ENCODE measurements around the gene TMEM14A.
A peak's percentile ranks its signal among the peaks of the same experiment; 100 is the strongest.
"Not testable (repeated sequence)": the region's sequence is repeated elsewhere in the genome, so short reads cannot be mapped to it uniquely, and the experiment has no call there.

TMEM14A gene

DNA sequence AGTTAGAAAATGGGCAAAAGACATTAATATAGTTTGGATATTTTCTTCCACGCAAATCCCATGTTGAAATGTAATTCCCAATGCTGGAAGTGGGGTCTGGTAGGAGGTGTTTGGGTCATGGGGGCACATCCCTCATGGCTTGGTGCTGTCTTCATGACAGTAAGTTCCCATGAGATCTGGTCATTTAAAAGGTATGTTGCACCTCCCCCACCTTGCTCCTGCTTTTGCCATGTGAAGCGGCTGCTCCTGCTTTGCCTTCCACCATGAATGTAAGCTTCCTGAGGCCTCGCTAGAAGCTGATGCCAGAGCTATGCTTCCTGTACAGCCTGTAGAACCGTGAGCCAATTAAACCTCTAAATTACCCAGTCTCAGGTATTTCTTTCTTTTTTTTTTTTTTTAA is 16.3 kb upstream of the TMEM14A start:
- 92 to 98% methylated on average over 4 of the region's 4 CpGs for WGBS, 2 experiments
- no peaks in the 10 kb centered on the region for H3K36me3 ChIP-seq (ENCODE audit: control insufficient read depth, insufficient read depth, low read length)
- H3K4me1 ChIP-seq (ENCODE audit: control insufficient read depth, insufficient read depth, low read length), result no peaks in the 10 kb centered on the region
- no peaks in the 10 kb centered on the region for H3K27me3 ChIP-seq (ENCODE audit: control insufficient read depth, insufficient read depth, low read length, poor library complexity, severe bottlenecking)
- no peak overlapping the region for H3K27ac ChIP-seq (ENCODE audit: insufficient read depth, low read depth, low read length, poor library complexity, severe bottlenecking)
- H3K4me3 ChIP-seq (ENCODE audit: insufficient read depth, low read depth, low read length), result no peak overlapping the region
- H3K9me3 ChIP-seq (ENCODE audit: control insufficient read depth, low read length), result no peaks in the 10 kb centered on the region

DNA sequence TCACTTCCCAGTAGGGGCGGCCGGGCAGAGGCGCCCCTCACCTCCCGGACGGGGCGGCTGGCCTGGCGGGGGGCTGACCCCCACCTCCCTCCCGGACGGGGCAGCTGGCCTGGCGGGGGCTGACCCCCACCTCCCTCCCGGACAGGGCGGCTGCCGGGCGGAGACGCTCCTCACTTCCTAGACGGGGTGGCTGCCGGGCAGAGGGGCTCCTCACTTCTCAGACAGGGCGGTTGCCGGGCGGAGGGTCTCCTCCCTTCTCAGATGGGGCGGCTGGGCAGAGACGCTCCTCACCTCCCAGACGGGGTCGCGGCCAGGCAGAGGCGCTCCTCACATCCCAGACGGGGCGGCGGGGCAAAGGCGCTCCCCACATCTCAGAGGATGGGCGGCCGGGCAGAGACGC is 15.0 kb upstream of the TMEM14A start:
- not testable (repeated sequence) for H3K27me3 ChIP-seq (ENCODE audit: control insufficient read depth, insufficient read depth, low read length, poor library complexity, severe bottlenecking); H3K4me3 ChIP-seq (ENCODE audit: insufficient read depth, low read depth, low read length); H3K4me1 ChIP-seq (ENCODE audit: control insufficient read depth, insufficient read depth, low read length); H3K27ac ChIP-seq (ENCODE audit: insufficient read depth, low read depth, low read length, poor library complexity, severe bottlenecking); H3K9me3 ChIP-seq (ENCODE audit: control insufficient read depth, low read length); H3K36me3 ChIP-seq (ENCODE audit: control insufficient read depth, insufficient read depth, low read length)
- 96 to 99% methylated on average over 27 to 30 of the region's 33 CpGs for WGBS, 2 experiments

DNA sequence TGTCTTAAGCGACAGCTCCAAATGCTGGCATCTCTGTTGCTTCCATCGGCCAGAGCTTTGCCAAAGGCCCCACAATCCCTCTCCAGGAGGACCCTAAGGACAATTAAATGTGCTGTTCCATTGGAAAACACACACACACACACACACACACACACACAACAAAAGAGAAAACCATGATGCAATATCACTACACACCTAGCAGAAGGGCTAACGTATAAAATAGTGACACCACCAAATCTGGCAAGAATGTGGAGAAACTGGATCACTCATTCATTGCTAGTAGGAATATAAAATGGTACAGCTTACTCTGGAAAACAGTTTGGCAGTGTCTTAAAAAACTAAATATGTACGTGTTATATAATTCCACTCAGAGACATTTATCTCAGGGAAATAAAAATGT is 13.0 kb upstream of the TMEM14A start:
- no peak overlapping the region for H3K27ac ChIP-seq (ENCODE audit: insufficient read depth, low read depth, low read length, poor library complexity, severe bottlenecking)
- WGBS, 2 experiments, result 92 to 94% methylated on average over 3 of the region's 4 CpGs

DNA sequence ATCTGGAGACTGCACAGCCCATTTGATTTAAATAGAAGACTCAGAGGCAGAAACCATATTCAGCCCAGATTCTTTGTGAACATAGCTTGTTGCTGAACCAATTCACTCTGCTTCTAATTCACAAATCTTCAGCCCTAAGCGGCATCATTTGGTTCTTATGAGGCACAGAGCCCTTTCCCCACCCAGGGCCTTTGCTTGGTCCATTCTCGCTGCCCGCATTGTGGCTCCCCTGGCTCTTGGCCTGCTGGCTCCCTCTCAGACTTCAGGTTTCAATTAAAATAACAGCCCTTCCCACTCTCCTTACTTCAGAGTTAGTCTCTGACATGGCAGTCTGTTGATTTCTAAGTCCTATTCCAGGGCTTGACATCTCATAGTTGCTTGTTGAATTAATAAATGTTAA is 9.4 kb upstream of the TMEM14A start:
- Histone ChIP-seq H3K4me1 (ENCODE audit: control insufficient read depth, insufficient read depth, low read length) (peaks cover 19% of the 10 kb centered on the region), H3K27ac (ENCODE audit: insufficient read depth, low read depth, low read length, poor library complexity, severe bottlenecking) (no peak overlapping the region), H3K9me3 (ENCODE audit: control insufficient read depth, low read length) (no peaks in the 10 kb centered on the region), H3K36me3 (ENCODE audit: control insufficient read depth, insufficient read depth, low read length) (peaks cover 1% of the 10 kb centered on the region), H3K27me3 (ENCODE audit: control insufficient read depth, insufficient read depth, low read length, poor library complexity, severe bottlenecking) (no peaks in the 10 kb centered on the region), H3K4me3 (ENCODE audit: insufficient read depth, low read depth, low read length) (no peak overlapping the region)
- WGBS, 2 experiments, result 87 to 89% methylated on average over 3 of the region's 3 CpGs

More for the DNA sequence above, 13.0 kb upstream of the TMEM14A start:
- Histone ChIP-seq H3K4me3 (ENCODE audit: insufficient read depth, low read depth, low read length) (no peak overlapping the region), H3K36me3 (ENCODE audit: control insufficient read depth, insufficient read depth, low read length) (no peaks in the 10 kb centered on the region), H3K27me3 (ENCODE audit: control insufficient read depth, insufficient read depth, low read length, poor library complexity, severe bottlenecking) (no peaks in the 10 kb centered on the region), H3K9me3 (ENCODE audit: control insufficient read depth, low read length) (no peaks in the 10 kb centered on the region), H3K4me1 (ENCODE audit: control insufficient read depth, insufficient read depth, low read length) (no peaks in the 10 kb centered on the region)

DNA sequence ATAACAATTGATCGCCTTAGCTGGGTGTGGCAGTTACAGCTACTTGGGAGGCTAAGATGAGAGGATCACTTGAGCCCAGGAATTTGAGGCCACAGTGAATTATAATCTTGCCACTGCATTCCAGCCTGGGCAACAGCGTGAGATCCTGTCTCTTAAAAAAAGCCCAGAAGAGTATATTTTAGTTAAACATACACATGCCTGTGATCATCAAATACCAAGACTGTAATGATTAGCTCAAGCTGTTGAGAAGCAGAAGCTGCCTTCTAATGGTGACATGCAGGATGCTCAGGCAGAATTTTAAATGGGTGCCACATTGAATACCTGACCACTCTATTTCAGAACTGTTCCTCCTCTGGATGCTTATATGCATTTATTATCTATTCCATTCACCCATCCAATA is 8.9 kb upstream of the TMEM14A start:
- WGBS, 2 experiments, result 72 to 99% methylated on average over 2 of the region's 2 CpGs
- H3K27ac ChIP-seq (ENCODE audit: insufficient read depth, low read depth, low read length, poor library complexity, severe bottlenecking), result no peak overlapping the region
- H3K9me3 ChIP-seq (ENCODE audit: control insufficient read depth, low read length), result no peaks in the 10 kb centered on the region

DNA sequence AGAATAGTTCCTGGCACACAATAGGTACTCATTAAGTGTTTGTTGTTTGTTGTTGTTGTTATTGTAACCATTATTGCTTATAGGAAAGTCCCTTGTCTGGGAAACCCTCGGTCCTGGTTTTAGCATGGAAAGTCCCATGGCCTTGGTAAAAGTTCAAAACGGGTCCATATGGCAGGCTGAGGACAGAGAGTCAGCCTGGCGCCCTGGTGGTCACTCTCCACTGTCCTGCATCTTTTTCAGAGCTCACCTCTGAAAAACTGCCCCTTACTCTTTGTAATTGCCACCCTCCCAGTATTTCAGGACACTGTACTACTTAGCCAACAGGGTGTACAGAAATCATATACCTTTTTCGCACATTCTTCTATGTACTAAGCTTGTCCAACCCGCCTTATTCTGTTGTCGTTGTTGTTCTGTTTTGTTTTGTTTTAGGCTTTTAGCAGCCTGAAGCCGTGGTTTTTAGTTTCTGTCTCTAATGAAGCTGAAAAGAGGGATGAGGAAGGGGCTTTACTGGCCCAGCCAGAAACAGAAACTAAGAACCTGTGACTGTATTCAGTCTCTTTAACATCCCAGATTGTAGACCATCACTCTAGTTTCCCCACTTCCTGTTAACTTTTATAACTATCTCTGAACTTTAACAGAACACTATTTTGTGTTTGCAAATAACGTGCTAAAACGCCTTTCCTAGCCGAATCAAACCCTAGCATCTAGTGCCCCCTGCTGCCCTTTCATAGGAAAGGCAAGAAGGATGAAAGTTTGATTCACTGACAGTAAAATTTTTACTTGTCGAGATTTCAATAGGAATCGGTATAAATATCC is 7.6 kb upstream of the TMEM14A start:
- peak overlapping the region; percentile 63 for H3K4me3 ChIP-seq (ENCODE audit: insufficient read depth, low read depth, low read length)
- no peaks in the 10 kb centered on the region for H3K27me3 ChIP-seq (ENCODE audit: control insufficient read depth, insufficient read depth, low read length, poor library complexity, severe bottlenecking)
- no peak overlapping the region for H3K27ac ChIP-seq (ENCODE audit: insufficient read depth, low read depth, low read length, poor library complexity, severe bottlenecking)
- H3K36me3 ChIP-seq (ENCODE audit: control insufficient read depth, insufficient read depth, low read length), result peaks cover 12% of the 10 kb centered on the region
- 31 to 38% methylated on average over 9 to 12 of the region's 12 CpGs for WGBS, 2 experiments
- H3K9me3 ChIP-seq (ENCODE audit: control insufficient read depth, low read length), result no peaks in the 10 kb centered on the region
- H3K4me1 ChIP-seq (ENCODE audit: control insufficient read depth, insufficient read depth, low read length), result peaks cover 19% of the 10 kb centered on the region

More for the DNA sequence above, 8.9 kb upstream of the TMEM14A start:
- Histone ChIP-seq H3K27me3 (ENCODE audit: control insufficient read depth, insufficient read depth, low read length, poor library complexity, severe bottlenecking) (no peaks in the 10 kb centered on the region), H3K4me1 (ENCODE audit: control insufficient read depth, insufficient read depth, low read length) (peaks cover 19% of the 10 kb centered on the region), H3K36me3 (ENCODE audit: control insufficient read depth, insufficient read depth, low read length) (peaks cover 6% of the 10 kb centered on the region), H3K4me3 (ENCODE audit: insufficient read depth, low read depth, low read length) (no peak overlapping the region)

DNA sequence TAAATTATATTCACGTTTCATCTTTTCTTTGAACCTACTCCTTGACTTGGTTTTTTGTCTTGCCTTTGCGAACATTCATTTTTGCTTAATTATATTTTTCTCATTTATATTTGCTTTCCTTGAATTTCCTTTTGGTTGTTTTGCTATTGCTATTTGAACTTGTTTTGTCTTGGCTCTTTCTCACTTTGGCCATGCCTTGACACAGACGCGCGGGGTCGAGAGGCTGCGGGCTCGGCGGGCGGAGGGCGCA is 7.1 kb upstream of the TMEM14A start:
- WGBS, 2 experiments, result 0% methylated on average over 9 to 10 of the region's 11 CpGs

DNA sequence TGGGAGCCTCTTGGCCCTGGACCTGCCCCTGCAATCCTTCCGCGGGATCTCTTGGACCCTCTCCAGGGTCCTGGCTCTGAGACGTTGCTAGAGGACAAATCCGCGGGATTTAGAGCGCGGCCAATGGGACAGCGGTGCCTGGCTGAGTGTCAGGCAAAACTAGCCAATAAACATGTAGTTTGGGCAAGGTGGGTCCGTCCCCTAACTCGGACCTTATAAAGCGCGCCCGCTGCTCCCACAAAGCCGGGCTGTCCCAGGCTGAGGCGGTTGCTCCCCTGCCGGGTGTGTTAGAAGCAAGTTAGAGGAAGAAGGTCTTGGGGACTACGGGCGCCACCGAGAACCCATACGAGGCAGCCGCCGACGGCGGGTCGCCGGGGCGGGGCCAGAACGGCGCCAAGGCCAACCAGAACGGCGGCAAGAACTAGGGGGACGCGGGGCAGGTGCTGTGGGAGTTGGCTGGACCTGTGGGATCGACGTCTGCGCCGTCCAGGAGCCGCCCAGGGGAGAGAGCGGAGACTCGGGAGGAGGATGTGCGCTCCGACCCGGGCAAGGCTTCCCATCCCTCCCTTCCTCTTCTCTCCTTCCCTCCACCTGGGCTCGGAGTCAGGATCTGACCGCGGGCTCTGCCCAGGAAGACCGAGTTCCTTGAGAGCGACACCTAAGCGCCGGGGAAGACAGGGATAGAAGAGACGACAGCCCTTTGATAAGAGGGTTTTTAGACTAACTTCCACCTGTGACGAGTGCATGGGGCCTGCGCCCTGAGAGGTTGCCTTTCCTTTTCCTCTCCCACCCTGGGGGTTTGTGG is 6.5 kb upstream of the TMEM14A start:
- Histone ChIP-seq H3K27ac (ENCODE audit: insufficient read depth, low read depth, low read length, poor library complexity, severe bottlenecking) (no peak overlapping the region), H3K36me3 (ENCODE audit: control insufficient read depth, insufficient read depth, low read length) (peaks cover 12% of the 10 kb centered on the region), H3K4me1 (ENCODE audit: control insufficient read depth, insufficient read depth, low read length) (peaks cover 19% of the 10 kb centered on the region), H3K4me3 (ENCODE audit: insufficient read depth, low read depth, low read length) (peak overlapping the region; percentile 63), H3K27me3 (ENCODE audit: control insufficient read depth, insufficient read depth, low read length, poor library complexity, severe bottlenecking) (no peaks in the 10 kb centered on the region), H3K9me3 (ENCODE audit: control insufficient read depth, low read length) (no peaks in the 10 kb centered on the region)
- WGBS, 2 experiments, result 2% methylated on average over 53 of the region's 53 CpGs

More for the DNA sequence above, 7.1 kb upstream of the TMEM14A start:
- Histone ChIP-seq H3K27me3 (ENCODE audit: control insufficient read depth, insufficient read depth, low read length, poor library complexity, severe bottlenecking) (no peaks in the 10 kb centered on the region), H3K4me3 (ENCODE audit: insufficient read depth, low read depth, low read length) (peak overlapping the region; percentile 63), H3K9me3 (ENCODE audit: control insufficient read depth, low read length) (no peaks in the 10 kb centered on the region), H3K4me1 (ENCODE audit: control insufficient read depth, insufficient read depth, low read length) (peaks cover 19% of the 10 kb centered on the region), H3K36me3 (ENCODE audit: control insufficient read depth, insufficient read depth, low read length) (peaks cover 12% of the 10 kb centered on the region), H3K27ac (ENCODE audit: insufficient read depth, low read depth, low read length, poor library complexity, severe bottlenecking) (no peak overlapping the region)

DNA sequence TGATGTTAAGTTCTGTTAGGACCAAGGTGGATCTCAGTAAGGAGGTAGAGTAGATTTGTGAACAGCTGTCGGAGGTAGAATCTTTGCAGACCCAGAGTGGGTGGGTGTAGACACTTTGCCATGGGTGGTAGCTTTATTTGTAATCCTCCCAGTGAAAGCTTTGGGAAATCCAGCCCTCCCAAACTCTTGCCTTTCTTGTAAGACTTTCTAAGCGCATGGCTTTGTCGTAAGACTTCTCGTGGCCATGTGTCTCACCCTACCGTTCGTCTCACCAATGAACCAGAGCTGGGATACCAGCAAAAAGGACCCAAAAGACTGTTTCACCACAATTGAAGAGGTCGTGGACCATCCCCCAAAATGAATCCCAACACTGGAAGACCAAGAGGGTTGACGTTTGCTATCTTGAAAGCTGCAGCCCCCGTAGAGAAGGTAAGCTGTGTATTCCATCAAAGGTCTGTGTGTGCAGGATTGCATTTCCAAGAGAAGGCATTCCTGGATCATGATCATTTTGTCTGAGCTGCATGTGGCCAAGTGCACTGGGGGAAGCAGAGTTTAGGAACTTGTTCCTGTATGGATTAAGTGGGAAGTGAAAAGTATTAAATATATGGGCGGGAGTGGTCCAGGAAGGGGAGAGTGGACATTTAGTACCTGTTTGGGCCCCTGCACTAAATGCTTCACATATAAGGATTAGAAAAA is 5.8 kb upstream of the TMEM14A start:
- WGBS, 2 experiments, result 83 to 85% methylated on average over 10 of the region's 10 CpGs
- H3K36me3 ChIP-seq (ENCODE audit: control insufficient read depth, insufficient read depth, low read length), result peaks cover 12% of the 10 kb centered on the region
- H3K27me3 ChIP-seq (ENCODE audit: control insufficient read depth, insufficient read depth, low read length, poor library complexity, severe bottlenecking), result no peaks in the 10 kb centered on the region
- peaks cover 19% of the 10 kb centered on the region for H3K4me1 ChIP-seq (ENCODE audit: control insufficient read depth, insufficient read depth, low read length)
- H3K4me3 ChIP-seq (ENCODE audit: insufficient read depth, low read depth, low read length), result peak overlapping the region; percentile 63
- H3K9me3 ChIP-seq (ENCODE audit: control insufficient read depth, low read length), result no peaks in the 10 kb centered on the region
- no peak overlapping the region for H3K27ac ChIP-seq (ENCODE audit: insufficient read depth, low read depth, low read length, poor library complexity, severe bottlenecking)

DNA sequence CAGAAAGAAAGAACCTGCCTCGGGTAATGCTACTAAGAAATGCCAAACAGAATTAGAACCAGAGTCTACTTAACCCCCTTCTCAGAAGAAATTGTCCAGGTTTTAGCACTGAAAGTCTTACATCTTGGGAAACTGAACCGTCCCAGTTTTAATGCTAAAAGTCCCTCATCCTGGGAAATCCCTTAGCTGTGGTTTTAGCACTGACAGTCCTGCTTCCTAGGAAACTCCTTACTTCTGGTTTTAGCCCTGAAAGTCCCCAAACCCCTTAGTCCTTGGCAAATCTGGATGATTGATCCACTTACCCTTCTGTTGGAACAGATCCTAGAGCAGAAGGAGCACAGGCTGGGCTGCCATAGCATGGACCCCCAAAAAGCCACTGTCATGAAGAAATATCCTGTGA is 4.8 kb upstream of the TMEM14A start:
- 81 to 89% methylated on average over 2 of the region's 2 CpGs for WGBS, 2 experiments
- Histone ChIP-seq H3K27ac (ENCODE audit: insufficient read depth, low read depth, low read length, poor library complexity, severe bottlenecking) (no peak overlapping the region), H3K27me3 (ENCODE audit: control insufficient read depth, insufficient read depth, low read length, poor library complexity, severe bottlenecking) (no peaks in the 10 kb centered on the region), H3K4me1 (ENCODE audit: control insufficient read depth, insufficient read depth, low read length) (peaks cover 19% of the 10 kb centered on the region), H3K36me3 (ENCODE audit: control insufficient read depth, insufficient read depth, low read length) (peaks cover 12% of the 10 kb centered on the region), H3K4me3 (ENCODE audit: insufficient read depth, low read depth, low read length) (no peak overlapping the region), H3K9me3 (ENCODE audit: control insufficient read depth, low read length) (no peaks in the 10 kb centered on the region)
